Measurements from ENCODE around the gene ITCH.

DNA sequence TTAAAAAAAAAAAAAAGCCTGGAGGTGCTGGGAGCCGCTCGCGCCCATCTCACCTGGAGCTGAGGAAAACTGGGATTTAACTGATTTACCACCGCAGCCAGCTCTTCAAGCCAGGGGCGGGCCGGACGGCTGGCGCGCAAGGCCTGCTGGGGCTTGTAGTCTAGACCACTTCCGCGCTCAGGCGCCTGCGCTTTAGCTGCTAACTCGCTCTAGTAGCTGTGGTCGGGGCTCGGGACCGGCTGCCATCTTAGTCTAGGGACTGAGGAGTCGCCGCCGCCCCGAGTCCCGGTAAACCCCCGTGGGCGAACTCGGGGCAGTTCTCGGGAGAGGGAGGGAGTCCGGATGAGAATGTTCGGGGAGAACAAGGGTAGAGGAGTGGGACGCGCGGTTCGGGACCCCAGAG, at the start of gene ITCH:
- TF ChIP-seq, protein P1, sequence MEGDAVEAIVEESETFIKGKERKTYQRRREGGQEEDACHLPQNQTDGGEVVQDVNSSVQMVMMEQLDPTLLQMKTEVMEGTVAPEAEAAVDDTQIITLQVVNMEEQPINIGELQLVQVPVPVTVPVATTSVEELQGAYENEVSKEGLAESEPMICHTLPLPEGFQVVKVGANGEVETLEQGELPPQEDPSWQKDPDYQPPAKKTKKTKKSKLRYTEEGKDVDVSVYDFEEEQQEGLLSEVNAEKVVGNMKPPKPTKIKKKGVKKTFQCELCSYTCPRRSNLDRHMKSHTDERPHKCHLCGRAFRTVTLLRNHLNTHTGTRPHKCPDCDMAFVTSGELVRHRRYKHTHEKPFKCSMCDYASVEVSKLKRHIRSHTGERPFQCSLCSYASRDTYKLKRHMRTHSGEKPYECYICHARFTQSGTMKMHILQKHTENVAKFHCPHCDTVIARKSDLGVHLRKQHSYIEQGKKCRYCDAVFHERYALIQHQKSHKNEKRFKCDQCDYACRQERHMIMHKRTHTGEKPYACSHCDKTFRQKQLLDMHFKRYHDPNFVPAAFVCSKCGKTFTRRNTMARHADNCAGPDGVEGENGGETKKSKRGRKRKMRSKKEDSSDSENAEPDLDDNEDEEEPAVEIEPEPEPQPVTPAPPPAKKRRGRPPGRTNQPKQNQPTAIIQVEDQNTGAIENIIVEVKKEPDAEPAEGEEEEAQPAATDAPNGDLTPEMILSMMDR (IDR thresholded peaks at IDR 0.05; ENCODE audit: low read depth, low read length): no peak
- TF ChIP-seq EZH2phosphoT487 (IDR thresholded peaks at IDR 0.05; ENCODE audit: low read depth): no peak
